SH-SY5Y (cell line): ENCODE measurements around the gene PTEN.

Experiments
- GATA2 ChIP-seq: IDR thresholded peaks from 2 replicates; pipeline ENCODE4 v1.6.1; 2011; ENCODE audit warnings: mild to moderate bottlenecking, low read depth, low read length
- GATA3 ChIP-seq: IDR thresholded peaks from 2 replicates; pipeline ENCODE4 v1.6.1; 2011; ENCODE audit warnings: low read depth, mild to moderate bottlenecking, low read length, moderate library complexity

DNA sequence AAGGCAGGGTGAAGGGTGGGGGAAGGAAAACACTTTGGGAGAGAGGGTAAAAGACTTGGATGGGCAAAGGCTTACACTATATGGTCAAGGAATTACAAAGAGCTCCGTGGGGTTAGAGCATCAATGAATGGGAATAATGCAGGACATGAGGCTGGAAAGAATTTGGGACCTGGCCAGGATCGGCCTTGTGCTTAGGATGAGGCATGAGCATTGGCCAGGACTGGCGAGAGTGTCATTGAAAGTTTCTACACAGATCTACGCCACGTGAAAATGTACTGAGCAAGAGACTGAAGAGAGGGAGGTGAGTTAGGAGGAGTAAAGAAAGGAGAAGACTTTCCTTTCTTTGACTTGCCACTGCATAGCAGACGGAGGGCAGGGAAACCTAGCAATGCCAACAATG is 142.8 kb downstream of the PTEN start:
- TF ChIP-seq GATA3 (no peak), GATA2 (no peak)
